ENCODE measurements around the gene CEACAM3.
A peak's percentile ranks its signal among the peaks of the same experiment; 100 is the strongest.
"Not testable (repeated sequence)": the region's sequence is repeated elsewhere in the genome, so short reads cannot be mapped to it uniquely, and the experiment has no call there.

CEACAM3 gene

DNA sequence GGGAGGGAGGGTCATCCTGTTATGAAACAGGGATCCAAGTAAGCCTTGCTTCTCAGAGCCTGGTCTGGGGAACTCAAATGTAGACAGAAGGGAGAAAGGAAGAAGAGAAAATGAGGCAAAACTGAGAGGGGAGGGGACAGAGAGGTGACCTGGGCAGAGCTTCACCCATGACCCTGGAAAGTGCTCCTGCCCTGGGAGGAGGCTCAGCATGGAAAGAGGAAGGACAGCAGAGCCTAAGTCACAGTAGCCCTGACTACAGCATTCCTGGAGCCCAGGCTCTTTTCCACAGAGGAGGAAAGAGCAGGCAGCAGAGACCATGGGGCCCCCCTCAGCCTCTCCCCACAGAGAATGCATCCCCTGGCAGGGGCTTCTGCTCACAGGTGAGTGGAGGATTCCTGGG, at the start of gene CEACAM3:
Gene CEACAM3, plus strand, starts transcription at position 226 of the 400 bp plus-strand sequence. Its CDS starts 91 bp downstream, at position 317.
- Histone ChIP-seq H3F3A (ENCODE audit: insufficient read depth) (no peaks in the 10 kb centered on the region), H3K9me3 (ENCODE audit: insufficient read depth, low read length) (no peaks in the 10 kb centered on the region), H3K27ac (ENCODE audit: low read depth, low read length) (no peak within 1 kb of the TSS), H3K4me2 (ENCODE audit: low read depth, low read length, poor library complexity, severe bottlenecking) (no peak within 1 kb of the TSS), H3K9me2 (replicated peaks; ENCODE audit: insufficient read depth, low read length) (no peaks in the 10 kb centered on the region), H4K20me1 (ENCODE audit: low read depth, low read length) (no peaks in the 10 kb centered on the region), H3K9ac (ENCODE audit: low read length) (no peak within 1 kb of the TSS), H3K36me3 (ENCODE audit: low read length) (no peaks in the 10 kb centered on the region), H3K4me3 (ENCODE audit: insufficient read depth, low read length, poor library complexity, severe bottlenecking) (no peak within 1 kb of the TSS), H3K79me2 (ENCODE audit: insufficient read depth, low read length) (no peaks in the 10 kb centered on the region), H3K27me3 (ENCODE audit: low read length) (no peaks in the 10 kb centered on the region), H2AFZ (ENCODE audit: low read depth, low read length, severe bottlenecking) (no peak within 1 kb of the TSS)
- TF ChIP-seq, protein P1, sequence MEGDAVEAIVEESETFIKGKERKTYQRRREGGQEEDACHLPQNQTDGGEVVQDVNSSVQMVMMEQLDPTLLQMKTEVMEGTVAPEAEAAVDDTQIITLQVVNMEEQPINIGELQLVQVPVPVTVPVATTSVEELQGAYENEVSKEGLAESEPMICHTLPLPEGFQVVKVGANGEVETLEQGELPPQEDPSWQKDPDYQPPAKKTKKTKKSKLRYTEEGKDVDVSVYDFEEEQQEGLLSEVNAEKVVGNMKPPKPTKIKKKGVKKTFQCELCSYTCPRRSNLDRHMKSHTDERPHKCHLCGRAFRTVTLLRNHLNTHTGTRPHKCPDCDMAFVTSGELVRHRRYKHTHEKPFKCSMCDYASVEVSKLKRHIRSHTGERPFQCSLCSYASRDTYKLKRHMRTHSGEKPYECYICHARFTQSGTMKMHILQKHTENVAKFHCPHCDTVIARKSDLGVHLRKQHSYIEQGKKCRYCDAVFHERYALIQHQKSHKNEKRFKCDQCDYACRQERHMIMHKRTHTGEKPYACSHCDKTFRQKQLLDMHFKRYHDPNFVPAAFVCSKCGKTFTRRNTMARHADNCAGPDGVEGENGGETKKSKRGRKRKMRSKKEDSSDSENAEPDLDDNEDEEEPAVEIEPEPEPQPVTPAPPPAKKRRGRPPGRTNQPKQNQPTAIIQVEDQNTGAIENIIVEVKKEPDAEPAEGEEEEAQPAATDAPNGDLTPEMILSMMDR (IDR thresholded peaks at IDR 0.05; ENCODE audit: insufficient read depth, low read length, poor library complexity, severe bottlenecking) = no peak
- TF ChIP-seq EZH2phosphoT487 (conservative IDR thresholded peaks at IDR 0.05; ENCODE audit: low read length) = no peak

DNA sequence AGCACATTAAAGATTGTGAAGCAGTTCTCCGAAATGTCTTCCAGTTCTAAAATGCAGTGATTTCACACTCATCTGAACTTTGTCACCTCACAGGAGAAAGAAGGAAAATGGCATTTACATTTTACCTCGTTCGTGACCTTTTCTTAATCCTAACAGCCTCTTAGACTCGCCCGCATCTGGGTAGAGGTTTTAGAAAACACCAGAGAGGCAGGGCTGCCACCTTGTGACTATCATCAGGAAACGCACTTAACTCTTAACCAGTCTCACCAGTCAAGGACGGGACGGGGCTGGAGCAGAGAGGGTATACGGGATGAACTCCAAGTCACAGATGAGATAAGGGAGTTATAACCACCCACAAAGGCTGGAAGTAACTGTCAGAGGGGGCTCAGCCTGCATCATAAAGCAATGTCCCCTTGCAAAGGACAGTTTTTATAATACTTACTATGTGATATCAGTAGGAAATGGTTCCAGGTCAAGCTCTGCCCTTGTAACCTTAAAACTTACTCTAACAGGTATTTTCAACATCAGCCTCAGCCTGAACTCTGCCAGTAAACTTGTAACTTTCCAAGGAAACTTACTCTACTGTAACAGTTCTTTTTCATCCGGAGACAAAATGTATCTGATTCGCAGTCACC, 49.7 kb upstream of the CEACAM3 start:
- Histone ChIP-seq H3K9me2 (replicated peaks; ENCODE audit: insufficient read depth, low read length) (no peaks in the 10 kb centered on the region), H3F3A (ENCODE audit: insufficient read depth) (no peaks in the 10 kb centered on the region), H3K9ac (ENCODE audit: low read length) (no peak overlapping the region), H3K4me3 (ENCODE audit: insufficient read depth, low read length, poor library complexity, severe bottlenecking) (no peak overlapping the region), H3K27ac (ENCODE audit: low read depth, low read length) (no peak overlapping the region), H2AFZ (ENCODE audit: low read depth, low read length, severe bottlenecking) (no peak overlapping the region), H4K20me1 (ENCODE audit: low read depth, low read length) (no peaks in the 10 kb centered on the region), H3K27me3 (ENCODE audit: low read length) (no peaks in the 10 kb centered on the region), H3K9me3 (ENCODE audit: insufficient read depth, low read length) (no peaks in the 10 kb centered on the region), H3K79me2 (ENCODE audit: insufficient read depth, low read length) (no peaks in the 10 kb centered on the region), H3K4me2 (ENCODE audit: low read depth, low read length, poor library complexity, severe bottlenecking) (no peak overlapping the region), H3K36me3 (ENCODE audit: low read length) (no peaks in the 10 kb centered on the region)
- TF ChIP-seq, protein P1 (IDR thresholded peaks at IDR 0.05; ENCODE audit: insufficient read depth, low read length, poor library complexity, severe bottlenecking) = peak; percentile 48
- no peak for TF ChIP-seq EZH2phosphoT487 (conservative IDR thresholded peaks at IDR 0.05; ENCODE audit: low read length)

DNA sequence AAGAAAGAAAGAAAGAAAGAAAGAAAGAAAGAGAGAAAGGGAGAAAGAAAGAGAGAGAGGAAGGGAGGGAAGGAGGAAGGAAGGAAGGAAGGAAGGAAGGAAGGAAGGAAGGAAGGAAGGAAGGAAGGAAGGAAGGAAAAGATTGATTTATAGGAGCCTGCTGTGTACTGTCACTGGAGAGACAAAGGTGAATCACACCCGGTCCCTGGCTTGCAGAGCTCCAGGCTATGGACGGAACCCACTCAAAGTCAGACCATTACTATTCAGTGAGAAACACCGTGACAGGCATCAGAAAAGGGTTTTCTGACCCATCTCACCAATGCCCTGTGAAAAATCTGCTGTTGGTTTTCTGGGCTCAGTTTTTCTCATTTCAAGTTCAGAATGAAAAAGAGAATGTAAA, 48.4 kb upstream of the CEACAM3 start:
- Histone ChIP-seq H3K79me2 (ENCODE audit: insufficient read depth, low read length) (no peaks in the 10 kb centered on the region), H2AFZ (ENCODE audit: low read depth, low read length, severe bottlenecking) (no peak overlapping the region), H3K36me3 (ENCODE audit: low read length) (no peaks in the 10 kb centered on the region), H3K27me3 (ENCODE audit: low read length) (no peaks in the 10 kb centered on the region), H3K27ac (ENCODE audit: low read depth, low read length) (no peak overlapping the region), H3F3A (ENCODE audit: insufficient read depth) (no peaks in the 10 kb centered on the region), H3K9me2 (replicated peaks; ENCODE audit: insufficient read depth, low read length) (no peaks in the 10 kb centered on the region), H4K20me1 (ENCODE audit: low read depth, low read length) (no peaks in the 10 kb centered on the region), H3K9ac (ENCODE audit: low read length) (no peak overlapping the region), H3K4me3 (ENCODE audit: insufficient read depth, low read length, poor library complexity, severe bottlenecking) (no peak overlapping the region), H3K9me3 (ENCODE audit: insufficient read depth, low read length) (no peaks in the 10 kb centered on the region), H3K4me2 (ENCODE audit: low read depth, low read length, poor library complexity, severe bottlenecking) (no peak overlapping the region)
- TF ChIP-seq EZH2phosphoT487 (conservative IDR thresholded peaks at IDR 0.05; ENCODE audit: low read length) = no peak
- TF ChIP-seq, protein P1 (IDR thresholded peaks at IDR 0.05; ENCODE audit: insufficient read depth, low read length, poor library complexity, severe bottlenecking) = no peak

DNA sequence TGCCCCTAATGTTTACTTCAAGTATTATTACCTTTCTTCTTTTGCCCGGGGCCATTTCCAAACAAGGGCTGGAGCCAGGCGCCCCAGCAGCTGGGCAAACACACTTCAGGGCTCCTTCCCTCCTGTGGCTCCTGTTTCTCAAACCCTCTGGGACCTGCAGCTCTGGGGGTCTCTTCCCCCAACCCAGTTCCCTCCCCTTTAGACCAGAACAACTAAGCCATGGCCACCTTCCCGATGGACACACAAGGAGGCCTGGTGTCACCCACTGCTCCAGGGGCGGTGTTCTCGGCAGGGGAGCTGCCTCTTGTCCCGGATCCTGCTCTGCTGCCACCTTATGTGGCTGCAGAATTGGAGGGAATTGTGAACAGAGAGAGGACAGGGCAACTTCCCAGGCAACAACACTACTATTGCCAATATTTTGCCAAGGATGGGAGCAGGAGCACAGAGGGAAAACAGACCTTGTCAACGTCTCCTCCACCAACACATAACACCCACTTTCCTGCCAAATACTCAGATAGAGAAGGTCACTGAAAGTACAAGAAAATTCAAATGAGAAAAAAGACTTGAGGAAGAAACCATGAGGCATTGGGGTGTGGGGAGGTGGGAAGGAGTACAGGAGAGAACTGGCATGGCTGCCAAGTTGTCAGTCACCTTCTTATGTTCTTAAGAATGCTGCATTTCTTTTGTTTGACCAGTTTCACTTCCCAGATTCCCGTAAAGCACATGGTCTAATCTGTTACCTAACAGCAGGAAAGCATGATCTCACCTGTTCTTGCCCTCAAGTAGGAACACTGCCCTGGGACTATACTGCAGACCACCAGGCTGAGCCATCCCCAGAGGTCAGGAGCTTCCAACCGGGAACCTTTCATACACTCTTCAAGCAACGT, 45.9 kb upstream of the CEACAM3 start:
- H3K9ac ChIP-seq (ENCODE audit: low read length); H3F3A ChIP-seq (ENCODE audit: insufficient read depth); H4K20me1 ChIP-seq (ENCODE audit: low read depth, low read length); H3K4me2 ChIP-seq (ENCODE audit: low read depth, low read length, poor library complexity, severe bottlenecking); H3K9me3 ChIP-seq (ENCODE audit: insufficient read depth, low read length); H3K9me2 ChIP-seq (replicated peaks; ENCODE audit: insufficient read depth, low read length); H3K4me3 ChIP-seq (ENCODE audit: insufficient read depth, low read length, poor library complexity, severe bottlenecking); H3K79me2 ChIP-seq (ENCODE audit: insufficient read depth, low read length); H3K27ac ChIP-seq (ENCODE audit: low read depth, low read length); H2AFZ ChIP-seq (ENCODE audit: low read depth, low read length, severe bottlenecking); H3K27me3 ChIP-seq (ENCODE audit: low read length); H3K36me3 ChIP-seq (ENCODE audit: low read length): not testable (repeated sequence)

All from SU-DHL-6 (cell line).